NB4 (cell line): Measurements from ENCODE around the gene TRMU.

Experiments
- MYC ChIP-seq: IDR thresholded peaks from 2 replicates; pipeline ENCODE4 v1.6.1; 2011; ENCODE audit warnings: low read depth, low read length
- POLR2A ChIP-seq: IDR thresholded peaks from 2 replicates; pipeline ENCODE4 v1.6.1; 2011; ENCODE audit warnings: mild to moderate bottlenecking; ENCODE audit not compliant: insufficient read length; ENCODE audit errors: extremely low read depth
- TF ChIP-seq, protein P1 (sequence below): IDR thresholded peaks from one replicate; pipeline ENCODE4 v1.5.1; 2012; ENCODE audit warnings: low read depth, low read length
- TF ChIP-seq, protein P2 (sequence below): IDR thresholded peaks from 2 replicates; pipeline ENCODE4 v1.6.1; 2011; ENCODE audit warnings: low read depth, low read length

DNA sequence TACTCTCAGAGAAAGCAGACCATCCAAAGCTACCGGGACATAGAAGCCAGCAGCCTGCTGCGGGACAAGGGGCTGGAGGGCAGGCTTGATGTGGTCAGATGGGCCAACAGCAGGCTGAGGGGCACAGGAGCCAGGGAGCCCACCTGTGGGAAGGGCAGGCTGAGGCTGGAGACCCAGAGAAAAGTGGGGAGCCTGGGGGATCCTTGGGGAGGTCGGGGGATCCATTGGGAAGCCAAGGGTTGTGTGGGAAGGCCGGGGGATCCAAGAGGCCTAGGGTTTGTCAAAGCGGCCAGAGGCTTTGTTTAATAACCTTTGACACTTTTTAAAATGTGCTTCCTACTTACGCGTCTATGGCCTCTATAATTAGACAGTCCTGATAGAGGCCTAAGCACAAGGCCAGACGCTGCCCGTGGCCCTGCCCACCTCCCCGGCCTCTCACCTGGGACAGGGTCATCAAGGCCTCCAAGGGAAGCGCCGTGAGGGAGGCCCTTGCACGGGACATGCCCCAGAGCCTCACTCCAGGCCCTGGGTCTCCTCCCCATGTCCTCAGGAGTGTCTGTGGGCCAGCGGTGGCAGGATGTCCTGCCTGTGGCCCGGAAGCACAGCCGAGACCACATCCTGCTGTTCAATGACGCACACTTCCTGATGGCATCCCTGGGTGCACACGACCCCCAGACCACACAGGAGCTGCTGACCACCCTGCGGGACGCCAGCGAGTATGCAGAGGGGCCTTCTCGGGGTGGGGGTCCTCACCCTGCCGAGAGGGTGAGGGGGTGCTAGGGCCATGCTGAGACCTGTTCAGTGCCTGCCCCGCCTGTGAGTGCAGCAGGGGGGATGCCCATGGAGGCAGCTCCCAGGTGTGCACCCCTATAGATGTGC, 47.4 kb upstream of the TRMU start:
- TF ChIP-seq MYC (no peak), POLR2A (peak; percentile 41)
- TF ChIP-seq, protein P1, sequence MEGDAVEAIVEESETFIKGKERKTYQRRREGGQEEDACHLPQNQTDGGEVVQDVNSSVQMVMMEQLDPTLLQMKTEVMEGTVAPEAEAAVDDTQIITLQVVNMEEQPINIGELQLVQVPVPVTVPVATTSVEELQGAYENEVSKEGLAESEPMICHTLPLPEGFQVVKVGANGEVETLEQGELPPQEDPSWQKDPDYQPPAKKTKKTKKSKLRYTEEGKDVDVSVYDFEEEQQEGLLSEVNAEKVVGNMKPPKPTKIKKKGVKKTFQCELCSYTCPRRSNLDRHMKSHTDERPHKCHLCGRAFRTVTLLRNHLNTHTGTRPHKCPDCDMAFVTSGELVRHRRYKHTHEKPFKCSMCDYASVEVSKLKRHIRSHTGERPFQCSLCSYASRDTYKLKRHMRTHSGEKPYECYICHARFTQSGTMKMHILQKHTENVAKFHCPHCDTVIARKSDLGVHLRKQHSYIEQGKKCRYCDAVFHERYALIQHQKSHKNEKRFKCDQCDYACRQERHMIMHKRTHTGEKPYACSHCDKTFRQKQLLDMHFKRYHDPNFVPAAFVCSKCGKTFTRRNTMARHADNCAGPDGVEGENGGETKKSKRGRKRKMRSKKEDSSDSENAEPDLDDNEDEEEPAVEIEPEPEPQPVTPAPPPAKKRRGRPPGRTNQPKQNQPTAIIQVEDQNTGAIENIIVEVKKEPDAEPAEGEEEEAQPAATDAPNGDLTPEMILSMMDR, result no peak
- TF ChIP-seq, protein P2, sequence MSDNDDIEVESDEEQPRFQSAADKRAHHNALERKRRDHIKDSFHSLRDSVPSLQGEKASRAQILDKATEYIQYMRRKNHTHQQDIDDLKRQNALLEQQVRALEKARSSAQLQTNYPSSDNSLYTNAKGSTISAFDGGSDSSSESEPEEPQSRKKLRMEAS, result peak; percentile 50; the same call in 1 of the 2 replicates
